Neural progenitor cell (in vitro differentiated cells): ENCODE measurements around the gene TSPAN1. TPM values are rescaled to one million over a fixed set of nuclear protein-coding genes. Genes with fewer than 3 reads are reported as not detected.

ENCODE experiments used
- DNase-seq: peaks from one replicate; pipeline ENCODE4 v3.0.0-alpha.2; 2016; ENCODE audit warnings: low spot score
- H2AFZ ChIP-seq: fragments of 200-600 bp; sonication (generic); replicated peaks from 2 replicates; pipeline ENCODE4 v1.6.1; 2016; ENCODE audit warnings: antibody characterized with exemption
- H3F3A ChIP-seq: fragments of 200-600 bp; sonication (generic); 2 replicates; pipeline ENCODE4 v1.6.1; 2016; ENCODE audit warnings: antibody characterized with exemption, low read depth
- H3K27ac ChIP-seq: fragments of 200-600 bp; sonication (generic); 2 replicates; pipeline ENCODE4 v1.5.1; 2016; ENCODE audit warnings: mild to moderate bottlenecking
- H3K27me3 ChIP-seq: fragments of 200-600 bp; sonication (generic); 2 replicates; pipeline ENCODE4 v1.6.1; 2016; ENCODE audit warnings: mild to moderate bottlenecking, moderate library complexity
- H3K36me3 ChIP-seq: fragments of 200-600 bp; sonication (generic); 2 replicates; pipeline ENCODE4 v1.5.1; 2016
- H3K4me1 ChIP-seq: fragments of 200-600 bp; sonication (generic); 2 replicates; pipeline ENCODE4 v1.6.1; 2016; ENCODE audit warnings: mixed run types
- H3K4me2 ChIP-seq: fragments of 200-600 bp; sonication (generic); 2 replicates; pipeline ENCODE4 v1.6.1; 2016
- H3K4me3 ChIP-seq: fragments of 200-600 bp; sonication (generic); 2 replicates; pipeline ENCODE4 v1.5.1; 2016
- H3K79me2 ChIP-seq: fragments of 200-600 bp; sonication (generic); 2 replicates; pipeline ENCODE4 v1.6.1; 2016; ENCODE audit warnings: low read depth
- H3K9ac ChIP-seq: fragments of 200-600 bp; sonication (generic); 2 replicates; pipeline ENCODE4 v1.6.1; 2016
- H3K9me3 ChIP-seq: fragments of 200-600 bp; sonication (generic); 2 replicates; pipeline ENCODE4 v1.5.1; 2016; ENCODE audit warnings: low read depth
- H4K20me1 ChIP-seq: fragments of 200-600 bp; sonication (generic); 2 replicates; pipeline ENCODE4 v1.6.1; 2016; ENCODE audit warnings: low read depth
- H3K27ac Mint-ChIP-seq: 3 replicates; pipeline ENCODE4 v1.8.0; 2021; ENCODE audit warnings: mixed read lengths
- H3K27me3 Mint-ChIP-seq: 2 replicates; pipeline ENCODE4 v1.8.0; 2022; ENCODE audit warnings: low read depth, mild to moderate bottlenecking, inconsistent platforms, moderate library complexity, mixed read lengths; ENCODE audit not compliant: insufficient read depth
- H3K36me3 Mint-ChIP-seq: 3 replicates; pipeline ENCODE4 v1.8.0; 2021; ENCODE audit warnings: mixed read lengths
- H3K4me1 Mint-ChIP-seq: 3 replicates; pipeline ENCODE4 v1.8.0; 2021; ENCODE audit warnings: mixed read lengths
- H3K4me3 Mint-ChIP-seq: 3 replicates; pipeline ENCODE4 v1.8.0; 2021; ENCODE audit warnings: mild to moderate bottlenecking, moderate library complexity, mixed read lengths
- H3K9me3 Mint-ChIP-seq: 3 replicates; pipeline ENCODE4 v1.8.0; 2020; ENCODE audit warnings: mixed read lengths
- EZH2 ChIP-seq: fragments of 200-600 bp; sonication (generic); IDR thresholded peaks from 2 replicates; pipeline ENCODE4 v1.6.1; 2017; ENCODE audit warnings: antibody characterized with exemption, mild to moderate bottlenecking, moderate library complexity
- EZH2phosphoT487 ChIP-seq: fragments of 200-600 bp; sonication (generic); IDR thresholded peaks from 2 replicates; pipeline ENCODE4 v1.6.1; 2017; ENCODE audit warnings: antibody characterized with exemption
- total RNA-seq: library from RNA; depleted of rRNA; stranded (reverse); fragments of >200 nt; gene quantifications from 2 replicates; pipeline ENCODE4 v1.2.3, GENCODE V29; 2015; ENCODE audit warnings: low replicate concordance
- TF ChIP-seq, protein P1 (sequence below): fragments of 200-600 bp; sonication (generic); IDR thresholded peaks from 2 replicates; pipeline ENCODE4 v1.5.1; 2017; ENCODE audit warnings: antibody characterized with exemption, mild to moderate bottlenecking

The TSPAN1 gene
- total RNA-seq, 1 donor from 2014 or later, result not detected

GRCh38 chr1:46134660-46135331 is 40.1 kb upstream of the TSPAN1 start:
- Histone ChIP-seq H3F3A (peaks cover 55% of the 10 kb centered on the region), H3K4me2 (peak overlapping the region; percentile 83), H3K4me1 (peaks cover 42% of the 10 kb centered on the region), H3K79me2 (peaks cover 25% of the 10 kb centered on the region), H3K27ac (no peak overlapping the region), H3K27me3 (no peaks in the 10 kb centered on the region), H3K36me3 (no peaks in the 10 kb centered on the region), H3K9me3 (no peaks in the 10 kb centered on the region), H4K20me1 (peaks cover 15% of the 10 kb centered on the region), H2AFZ (no peak overlapping the region), H3K9ac (no peak overlapping the region), H3K4me3 (no peak overlapping the region)
- no peaks in the 10 kb centered on the region for H3K36me3 Mint-ChIP-seq
- peaks cover 40% of the 10 kb centered on the region for H3K4me1 Mint-ChIP-seq
- no peak overlapping the region for H3K4me3 Mint-ChIP-seq
- TF ChIP-seq EZH2phosphoT487 (no peak), EZH2 (no peak)
- TF ChIP-seq, protein P1, sequence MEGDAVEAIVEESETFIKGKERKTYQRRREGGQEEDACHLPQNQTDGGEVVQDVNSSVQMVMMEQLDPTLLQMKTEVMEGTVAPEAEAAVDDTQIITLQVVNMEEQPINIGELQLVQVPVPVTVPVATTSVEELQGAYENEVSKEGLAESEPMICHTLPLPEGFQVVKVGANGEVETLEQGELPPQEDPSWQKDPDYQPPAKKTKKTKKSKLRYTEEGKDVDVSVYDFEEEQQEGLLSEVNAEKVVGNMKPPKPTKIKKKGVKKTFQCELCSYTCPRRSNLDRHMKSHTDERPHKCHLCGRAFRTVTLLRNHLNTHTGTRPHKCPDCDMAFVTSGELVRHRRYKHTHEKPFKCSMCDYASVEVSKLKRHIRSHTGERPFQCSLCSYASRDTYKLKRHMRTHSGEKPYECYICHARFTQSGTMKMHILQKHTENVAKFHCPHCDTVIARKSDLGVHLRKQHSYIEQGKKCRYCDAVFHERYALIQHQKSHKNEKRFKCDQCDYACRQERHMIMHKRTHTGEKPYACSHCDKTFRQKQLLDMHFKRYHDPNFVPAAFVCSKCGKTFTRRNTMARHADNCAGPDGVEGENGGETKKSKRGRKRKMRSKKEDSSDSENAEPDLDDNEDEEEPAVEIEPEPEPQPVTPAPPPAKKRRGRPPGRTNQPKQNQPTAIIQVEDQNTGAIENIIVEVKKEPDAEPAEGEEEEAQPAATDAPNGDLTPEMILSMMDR, result no peak
- no peak for DNase-seq
- H3K27me3 Mint-ChIP-seq, result peaks cover 2% of the 10 kb centered on the region
- H3K9me3 Mint-ChIP-seq, result no peaks in the 10 kb centered on the region
- no peak overlapping the region for H3K27ac Mint-ChIP-seq

DNA sequence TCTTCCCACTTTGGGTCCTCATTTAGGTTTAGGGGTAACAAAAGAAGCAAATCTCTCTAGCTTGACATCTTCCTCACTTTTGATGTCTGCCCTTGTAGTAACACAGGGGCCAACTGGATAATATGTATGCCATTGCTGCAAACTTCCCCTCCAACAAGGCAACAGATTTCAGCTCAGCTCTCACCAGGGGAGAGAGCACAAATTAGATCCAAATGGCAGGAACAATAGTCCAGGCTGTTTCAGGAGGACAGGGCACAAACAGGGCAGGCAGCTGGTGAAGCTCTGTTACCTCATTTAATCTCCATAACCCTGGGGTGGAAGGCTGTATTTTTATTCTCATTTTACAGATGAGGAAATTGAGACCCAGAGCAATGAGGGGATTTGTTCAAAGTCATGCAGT is 38.2 kb upstream of the TSPAN1 start:
- H3K27ac Mint-ChIP-seq, result peak overlapping the region; percentile 4
- Histone ChIP-seq H3K9ac (no peak overlapping the region), H3K79me2 (peaks cover 6% of the 10 kb centered on the region), H3K4me3 (peak overlapping the region; percentile 4), H2AFZ (no peak overlapping the region), H3K4me2 (peak overlapping the region; percentile 61), H3K27me3 (no peaks in the 10 kb centered on the region), H4K20me1 (no peaks in the 10 kb centered on the region), H3K4me1 (peaks cover 42% of the 10 kb centered on the region), H3K9me3 (no peaks in the 10 kb centered on the region), H3K36me3 (no peaks in the 10 kb centered on the region), H3F3A (peaks cover 53% of the 10 kb centered on the region), H3K27ac (no peak overlapping the region)
- no peaks in the 10 kb centered on the region for H3K9me3 Mint-ChIP-seq
- peak; percentile 27 for TF ChIP-seq EZH2phosphoT487
- no peak for TF ChIP-seq EZH2
- TF ChIP-seq, protein P1, result no peak
- H3K4me1 Mint-ChIP-seq, result peaks cover 37% of the 10 kb centered on the region
- no peaks in the 10 kb centered on the region for H3K36me3 Mint-ChIP-seq
- peak; percentile 46 for DNase-seq
- peak overlapping the region; percentile 12 for H3K4me3 Mint-ChIP-seq
- peaks cover 2% of the 10 kb centered on the region for H3K27me3 Mint-ChIP-seq

GRCh38 chr1:46137916-46138315 is 37.0 kb upstream of the TSPAN1 start:
- H3K27ac ChIP-seq, result no peak overlapping the region
- no peak overlapping the region for H3K4me2 ChIP-seq
- H3K79me2 ChIP-seq, result no peaks in the 10 kb centered on the region
- peaks cover 42% of the 10 kb centered on the region for H3K4me1 ChIP-seq
- Mint-ChIP-seq H3K4me3 (no peak overlapping the region), H3K27ac (no peak overlapping the region), H3K4me1 (peaks cover 37% of the 10 kb centered on the region), H3K9me3 (no peaks in the 10 kb centered on the region), H3K36me3 (no peaks in the 10 kb centered on the region), H3K27me3 (no peaks in the 10 kb centered on the region)
- H3K27me3 ChIP-seq, result no peaks in the 10 kb centered on the region
- no peaks in the 10 kb centered on the region for H4K20me1 ChIP-seq
- H2AFZ ChIP-seq, result no peak overlapping the region
- H3F3A ChIP-seq, result peaks cover 42% of the 10 kb centered on the region
- TF ChIP-seq EZH2 (no peak), EZH2phosphoT487 (no peak)
- TF ChIP-seq, protein P1, result no peak
- no peaks in the 10 kb centered on the region for H3K9me3 ChIP-seq
- H3K36me3 ChIP-seq, result no peaks in the 10 kb centered on the region
- no peak for DNase-seq
- no peak overlapping the region for H3K4me3 ChIP-seq
- no peak overlapping the region for H3K9ac ChIP-seq
